Measurements from ENCODE around the gene CFAP65.

Gene CFAP65

GRCh38 chr2:218979846-218980734 lies 61.2 kb downstream of the CFAP65 start:
- peak overlapping the region; percentile 22 to 32 for H3K4me3 ChIP-seq (replicated peaks in 1 of 2; ENCODE audit: low read depth in 2 of 2, low read length in 2 of 2)
- DNase-seq (ENCODE audit: low read depth in 2 of 2): peak; percentile 83 to 84
- TF ChIP-seq CTCF (IDR thresholded peaks at IDR 0.05; ENCODE audit: low read depth, low read length): peak; percentile 84

GRCh38 chr2:218975060-218975777 lies 66.1 kb downstream of the CFAP65 start:
- DNase-seq (ENCODE audit: low read depth in 2 of 2): no peak
- no peak for TF ChIP-seq CTCF (IDR thresholded peaks at IDR 0.05; ENCODE audit: low read depth, low read length)
- no peak overlapping the region for H3K4me3 ChIP-seq (replicated peaks in 1 of 2; ENCODE audit: low read depth in 2 of 2, low read length in 2 of 2)

GRCh38 chr2:218970894-218971293 lies 70.4 kb downstream of the CFAP65 start:
- H3K4me3 ChIP-seq (replicated peaks in 1 of 2; ENCODE audit: low read depth in 2 of 2, low read length in 2 of 2): no peak overlapping the region
- no peak for DNase-seq (ENCODE audit: low read depth in 2 of 2)
- TF ChIP-seq CTCF (IDR thresholded peaks at IDR 0.05; ENCODE audit: low read depth, low read length): no peak

- DNase-seq (ENCODE audit: low read depth in 2 of 2): peak; percentile 80 to 95
- TF ChIP-seq CTCF (IDR thresholded peaks at IDR 0.05; ENCODE audit: low read depth, low read length): no peak
- H3K4me3 ChIP-seq (replicated peaks in 1 of 2; ENCODE audit: low read depth in 2 of 2, low read length in 2 of 2): peak overlapping the region in 1 of 2 donors; percentile 35
These were observed 77.1 kb downstream of the CFAP65 start for GRCh38 chr2:218964041-218964771.

GRCh38 chr2:218963601-218964000 lies 77.7 kb downstream of the CFAP65 start:
- peak overlapping the region in 1 of 2 donors; percentile 35 for H3K4me3 ChIP-seq (replicated peaks in 1 of 2; ENCODE audit: low read depth in 2 of 2, low read length in 2 of 2)
- DNase-seq (ENCODE audit: low read depth in 2 of 2): peak in 1 of 2 donors; percentile 33
- TF ChIP-seq CTCF (IDR thresholded peaks at IDR 0.05; ENCODE audit: low read depth, low read length): no peak

- no peak for TF ChIP-seq CTCF (IDR thresholded peaks at IDR 0.05; ENCODE audit: low read depth, low read length)
- peak; percentile 75 to 88 for DNase-seq (ENCODE audit: low read depth in 2 of 2)
- H3K4me3 ChIP-seq (replicated peaks in 1 of 2; ENCODE audit: low read depth in 2 of 2, low read length in 2 of 2): peak overlapping the region; percentile 22 to 36
These were observed 78.3 kb downstream of the CFAP65 start for GRCh38 chr2:218962859-218963492.
